ENCODE results near the gene FBXW5.

- TF ChIP-seq TCF7L2 (IDR thresholded peaks at IDR 0.05; ENCODE audit: borderline replicate concordance, extremely low read depth, insufficient read depth, insufficient read length): no peak
- TF ChIP-seq CTCF (IDR thresholded peaks at IDR 0.05 in 2 of 3, conservative IDR thresholded peaks at IDR 0.05 in 1 of 3; ENCODE audit: borderline replicate concordance in 1 of 3, insufficient read depth in 1 of 3, low read depth in 2 of 3, low read length in 2 of 3): no peak
- no peak for TF ChIP-seq ZFX (IDR thresholded peaks at IDR 0.05)
- TF ChIP-seq YY1 (IDR thresholded peaks at IDR 0.05; ENCODE audit: extremely low read depth, insufficient replicate concordance, low read depth, low read length): no peak
- no peak for TF ChIP-seq EZH2 (IDR thresholded peaks at IDR 0.05)
- no peak for TF ChIP-seq POLR2A (IDR thresholded peaks at IDR 0.05; ENCODE audit: borderline replicate concordance, extremely low read depth, insufficient read depth, insufficient read length)
- no peak for TF ChIP-seq SP1 (IDR thresholded peaks at IDR 0.05; ENCODE audit: low read depth)
- TF ChIP-seq SIN3A (IDR thresholded peaks at IDR 0.05; ENCODE audit: low read depth): no peak
- no peak for TF ChIP-seq MAX (IDR thresholded peaks at IDR 0.05)
- no peak for TF ChIP-seq POLR2AphosphoS5 (IDR thresholded peaks at IDR 0.05; ENCODE audit: low read depth, low read length)
- TF ChIP-seq EZH2phosphoT487 (IDR thresholded peaks at IDR 0.05; ENCODE audit: borderline replicate concordance): no peak
- no peak for TF ChIP-seq FOSL1 (IDR thresholded peaks at IDR 0.05; ENCODE audit: low read depth)
These were observed 6.2 kb upstream of the FBXW5 start for GRCh38 chr9:136950656-136951276.

Data from HCT116 (cell line).